Activated CD8-positive, alpha-beta T cell treated with anti-CD3 and anti-CD28 coated beads for 36 hours (primary cell): Measurements from ENCODE around the gene CNKSR3. TPM values are rescaled to one million over a fixed set of nuclear protein-coding genes. Genes with fewer than 3 reads are reported as not detected.
"Not testable (repeated sequence)": the region's sequence is repeated elsewhere in the genome, so short reads cannot be mapped to it uniquely, and the experiment has no call there.

Experiments used
- ATAC-seq: fragments of 200-7000 bp; cut with Tn5 transposase; one replicate; pipeline ENCODE4 v1.10.0; 2021; ENCODE audit warnings: mild to moderate bottlenecking, moderate library complexity
- CTCF ChIA-PET: fragments of 350-600 bp; sonication (Branson Sonifier 250); formaldehyde crosslinking; loops from one replicate; lab custom pipeline; 2021; ENCODE audit warnings: antibody characterized with exemption; lab: Charles Lee
- POLR2A ChIA-PET: fragments of 350-600 bp; sonication (Branson Sonifier 250); formaldehyde crosslinking; loops from one replicate; lab custom pipeline; 2021; ENCODE audit warnings: antibody characterized with exemption; lab: Charles Lee
- DNase-seq: peaks from one replicate; pipeline ENCODE4 v3.0.0-alpha.2; 2020
- H3K27ac Mint-ChIP-seq: one replicate; pipeline ENCODE4 v1.8.0; 2021; ENCODE audit warnings: mild to moderate bottlenecking, mixed read lengths
- H3K27me3 Mint-ChIP-seq: one replicate; pipeline ENCODE4 v1.8.0; 2021; ENCODE audit warnings: mixed read lengths
- H3K36me3 Mint-ChIP-seq: one replicate; pipeline ENCODE4 v1.8.0; 2021; ENCODE audit warnings: low read depth, mixed read lengths
- H3K4me1 Mint-ChIP-seq: one replicate; pipeline ENCODE4 v1.8.0; 2021; ENCODE audit warnings: low read depth, mixed read lengths
- H3K4me3 Mint-ChIP-seq: one replicate; pipeline ENCODE4 v1.8.0; 2021; ENCODE audit warnings: mild to moderate bottlenecking, moderate library complexity, mixed read lengths
- H3K9me3 Mint-ChIP-seq: one replicate; pipeline ENCODE4 v1.8.0; 2021; ENCODE audit warnings: mixed read lengths
- intact Hi-C: fragments of 100-400 bp; cut with micrococcal nuclease; formaldehyde crosslinking; loops from one replicate; pipeline ENCODE4 v1.10.0; 2022
- total RNA-seq, 2 experiments: library from RNA; stranded (reverse); gene quantifications; one replicate each; pipeline ENCODE4 v1.2.3, GENCODE V29; 2021
- TF ChIP-seq, protein P1 (sequence below): fragments of 200-600 bp; IDR thresholded peaks from one replicate; pipeline ENCODE4 v1.8.0; 2022; ENCODE audit warnings: antibody characterized with exemption, mild to moderate bottlenecking

The CNKSR3 gene
- total RNA-seq, 2 experiments from 2014 or later, result 0.34 to 0.45 TPM

GRCh38 chr6:154520280-154520679, 9.8 kb upstream of the CNKSR3 start:
- ChIA-PET CTCF (no interaction called here), POLR2A (no interaction called here)
- no peaks in the 10 kb centered on the region for H3K9me3 Mint-ChIP-seq
- TF ChIP-seq, protein P1, sequence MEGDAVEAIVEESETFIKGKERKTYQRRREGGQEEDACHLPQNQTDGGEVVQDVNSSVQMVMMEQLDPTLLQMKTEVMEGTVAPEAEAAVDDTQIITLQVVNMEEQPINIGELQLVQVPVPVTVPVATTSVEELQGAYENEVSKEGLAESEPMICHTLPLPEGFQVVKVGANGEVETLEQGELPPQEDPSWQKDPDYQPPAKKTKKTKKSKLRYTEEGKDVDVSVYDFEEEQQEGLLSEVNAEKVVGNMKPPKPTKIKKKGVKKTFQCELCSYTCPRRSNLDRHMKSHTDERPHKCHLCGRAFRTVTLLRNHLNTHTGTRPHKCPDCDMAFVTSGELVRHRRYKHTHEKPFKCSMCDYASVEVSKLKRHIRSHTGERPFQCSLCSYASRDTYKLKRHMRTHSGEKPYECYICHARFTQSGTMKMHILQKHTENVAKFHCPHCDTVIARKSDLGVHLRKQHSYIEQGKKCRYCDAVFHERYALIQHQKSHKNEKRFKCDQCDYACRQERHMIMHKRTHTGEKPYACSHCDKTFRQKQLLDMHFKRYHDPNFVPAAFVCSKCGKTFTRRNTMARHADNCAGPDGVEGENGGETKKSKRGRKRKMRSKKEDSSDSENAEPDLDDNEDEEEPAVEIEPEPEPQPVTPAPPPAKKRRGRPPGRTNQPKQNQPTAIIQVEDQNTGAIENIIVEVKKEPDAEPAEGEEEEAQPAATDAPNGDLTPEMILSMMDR, result no peak
- intact Hi-C loops, result no loop called here
- no peak overlapping the region for H3K4me3 Mint-ChIP-seq
- no peaks in the 10 kb centered on the region for H3K4me1 Mint-ChIP-seq
- peaks cover 12% of the 10 kb centered on the region for H3K27me3 Mint-ChIP-seq
- H3K27ac Mint-ChIP-seq, result no peak overlapping the region
- ATAC-seq (no peak), DNase-seq (no peak)
- no peaks in the 10 kb centered on the region for H3K36me3 Mint-ChIP-seq

DNA sequence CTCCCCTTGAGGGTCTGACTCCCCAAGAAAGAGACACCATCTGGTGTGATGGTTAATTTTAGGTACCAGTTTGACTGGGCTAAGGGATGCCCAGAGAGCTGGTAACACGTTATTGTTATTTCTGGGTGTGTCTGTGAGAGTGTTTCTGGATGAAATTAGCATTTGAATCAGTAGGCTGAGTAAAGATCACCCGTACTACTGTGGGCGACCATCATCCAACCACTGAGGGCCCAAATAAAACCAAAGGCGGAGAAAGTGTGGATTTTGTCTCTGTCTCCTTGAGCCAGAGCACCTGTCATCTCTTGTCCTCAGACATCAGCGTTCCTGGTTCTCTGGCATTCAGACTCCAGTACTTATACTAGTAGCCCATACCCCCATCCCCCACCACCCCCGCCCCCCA, 7.9 kb upstream of the CNKSR3 start:
- Mint-ChIP-seq H3K4me1 (no peaks in the 10 kb centered on the region), H3K27me3 (peaks cover 15% of the 10 kb centered on the region), H3K9me3 (no peaks in the 10 kb centered on the region), H3K27ac (no peak overlapping the region), H3K36me3 (no peaks in the 10 kb centered on the region), H3K4me3 (no peak overlapping the region)
- POLR2A ChIA-PET, result interaction anchor here (0.6 kb wide), 1 partner anchor 351 kb away, joined by 3 read pairs; no protein-coding TSS in a partner anchor
- DNase-seq (no peak), ATAC-seq (no peak)
- CTCF ChIA-PET, result no interaction called here
- TF ChIP-seq, protein P1, result no peak
- intact Hi-C loops, result no loop called here

- no peak for ATAC-seq
- intact Hi-C loops, result no loop called here
- CTCF ChIA-PET, result no interaction called here
- Mint-ChIP-seq H3K4me3 (no peak overlapping the region), H3K27me3 (peaks cover 28% of the 10 kb centered on the region), H3K4me1 (peaks cover 3% of the 10 kb centered on the region), H3K27ac (no peak overlapping the region), H3K9me3 (no peaks in the 10 kb centered on the region), H3K36me3 (no peaks in the 10 kb centered on the region)
- no peak for DNase-seq
- POLR2A ChIA-PET, result no interaction called here
- TF ChIP-seq, protein P1, result no peak
Measured at GRCh38 chr6:154516276-154516675, 5.8 kb upstream of the CNKSR3 start.

- H3K27me3 Mint-ChIP-seq, result peaks cover 29% of the 10 kb centered on the region
- peaks cover 3% of the 10 kb centered on the region for H3K4me1 Mint-ChIP-seq
- intact Hi-C loops, result no loop called here
- CTCF ChIA-PET, result no interaction called here
- TF ChIP-seq, protein P1, result no peak
- POLR2A ChIA-PET, result no interaction called here
- DNase-seq, result no peak
- no peak for ATAC-seq
- H3K27ac Mint-ChIP-seq, result no peak overlapping the region
- H3K9me3 Mint-ChIP-seq, result no peaks in the 10 kb centered on the region
- no peak overlapping the region for H3K4me3 Mint-ChIP-seq
- no peaks in the 10 kb centered on the region for H3K36me3 Mint-ChIP-seq
Measured at GRCh38 chr6:154515826-154516225, 5.3 kb upstream of the CNKSR3 start.

DNA sequence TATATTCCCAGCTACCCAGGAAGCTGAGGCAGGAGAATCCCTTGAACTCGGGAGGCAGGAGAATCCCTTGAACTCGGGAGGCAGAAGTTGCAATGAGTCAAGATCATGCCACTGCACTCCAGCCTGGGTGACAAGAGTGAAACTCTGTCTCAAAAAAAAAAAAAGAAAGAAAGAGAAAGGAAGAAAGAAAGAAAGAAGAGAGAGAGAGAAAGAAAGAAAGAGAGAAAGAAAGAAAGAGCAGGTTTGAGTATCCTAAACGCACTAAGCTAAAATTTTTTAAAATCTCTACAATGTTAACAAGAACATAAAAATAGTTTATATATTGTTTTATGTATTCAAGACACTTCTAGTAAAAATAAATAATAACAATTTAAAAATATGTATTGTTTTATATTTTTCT, 4.6 kb upstream of the CNKSR3 start:
- CTCF ChIA-PET, result interaction anchor here (1.5 kb wide), 1 partner anchor 15 kb away, joined by 4 read pairs; no protein-coding TSS in a partner anchor

More for the DNA sequence above, 4.6 kb upstream of the CNKSR3 start:
- ATAC-seq, DNase-seq, intact Hi-C loops, H3K36me3 Mint-ChIP-seq, H3K27ac Mint-ChIP-seq, H3K9me3 Mint-ChIP-seq, H3K4me1 Mint-ChIP-seq, H3K4me3 Mint-ChIP-seq, POLR2A ChIA-PET: not testable (repeated sequence)
- peaks cover 31% of the 10 kb centered on the region for H3K27me3 Mint-ChIP-seq
